Ammon's horn (tissue), 1 donor: ENCODE data around the gene BFAR.
"Not testable (repeated sequence)": the region's sequence is repeated elsewhere in the genome, so short reads cannot be mapped to it uniquely, and the experiment has no call there.

ENCODE experiments used
- DNase-seq: peaks from one replicate; pipeline ENCODE4 v3.0.0-alpha.2; 2016; ENCODE audit warnings: low spot score

Gene BFAR

DNA sequence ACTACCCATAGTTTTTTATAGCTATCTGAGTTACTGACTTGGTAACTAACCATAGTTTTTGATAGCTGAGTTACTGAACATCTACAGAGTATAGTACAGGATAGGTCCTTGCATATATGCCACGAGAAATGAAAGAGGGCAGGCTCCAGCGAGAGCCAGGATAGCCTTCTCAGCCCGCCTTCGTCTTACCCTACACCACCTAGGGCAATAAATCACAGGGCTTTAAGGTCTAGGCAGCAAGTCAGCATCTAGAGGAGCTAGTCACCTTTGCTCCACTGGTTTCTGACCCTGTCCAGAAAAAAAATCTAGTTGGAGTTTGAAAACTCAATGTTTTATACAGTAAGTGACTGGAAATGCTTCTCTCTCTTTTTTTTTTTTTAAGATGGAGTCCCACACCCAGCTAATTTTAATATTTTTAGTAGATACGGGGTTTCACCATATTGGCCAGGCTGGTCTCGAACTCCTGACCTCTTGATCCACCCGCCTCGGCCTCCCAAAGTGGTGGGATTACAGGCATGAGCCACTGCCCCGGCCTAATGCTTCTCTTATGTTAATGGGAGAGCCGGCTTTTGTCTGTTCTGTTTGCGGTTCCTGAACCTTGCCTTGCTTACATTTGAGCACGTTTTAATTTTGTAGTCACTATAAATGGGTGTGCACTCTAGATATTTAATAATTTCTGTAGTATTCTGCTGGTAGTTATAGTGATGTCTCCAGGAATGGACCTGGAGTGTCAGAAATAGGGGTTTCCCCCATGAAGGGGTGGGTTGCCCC is 2.8 kb downstream of the BFAR start:
- no peak for DNase-seq

DNA sequence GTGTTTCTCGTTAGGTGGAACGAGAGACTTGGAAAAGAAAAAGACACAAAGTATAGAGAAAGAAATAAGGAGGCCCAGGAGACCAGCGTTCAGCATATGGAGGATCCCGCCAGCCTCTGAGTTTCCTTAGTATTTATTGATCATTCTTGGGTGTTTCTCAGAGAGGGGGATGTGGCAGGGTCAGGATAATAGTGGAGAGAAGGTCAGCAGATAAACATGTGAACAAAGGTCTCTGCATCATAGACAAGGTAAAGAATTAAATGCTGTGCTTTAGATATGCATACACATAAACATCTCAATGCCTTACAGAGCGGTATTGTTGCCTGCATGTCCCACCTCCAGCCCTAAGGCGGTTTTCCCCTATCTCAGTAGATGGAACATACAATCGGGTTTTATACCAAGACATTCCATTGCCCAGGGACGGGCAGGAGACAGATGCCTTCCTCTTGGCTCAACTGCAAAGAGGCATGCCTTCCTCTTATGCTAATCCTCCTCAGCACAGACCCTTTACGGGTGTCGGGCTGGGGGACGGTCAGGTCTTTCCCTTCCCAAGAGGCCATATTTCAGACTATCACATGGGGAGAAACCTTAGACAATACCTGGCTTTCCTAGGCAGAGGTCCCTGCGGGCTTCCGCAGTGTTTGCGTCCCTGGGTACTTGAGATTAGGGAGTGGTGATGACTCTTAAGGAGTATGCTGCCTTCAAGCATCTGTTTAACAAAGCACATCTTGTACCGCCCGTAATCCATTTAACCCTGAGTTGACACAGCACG is 3.6 kb downstream of the BFAR start:
- not testable (repeated sequence) for DNase-seq

DNA sequence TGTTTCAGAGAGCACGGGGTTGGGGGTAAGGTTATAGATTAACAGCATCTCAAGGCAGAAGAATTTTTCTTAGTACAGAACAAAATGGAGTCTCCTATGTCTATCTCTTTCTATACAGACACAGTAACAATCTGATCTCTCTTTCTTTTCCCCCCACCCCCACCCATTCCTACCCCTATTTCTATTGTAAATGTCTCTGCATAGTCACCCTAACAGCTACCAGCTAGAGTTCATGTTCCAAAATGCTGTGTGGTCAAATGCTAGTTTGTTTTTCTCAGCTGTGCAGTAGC is 4.1 kb downstream of the BFAR start:
- not testable (repeated sequence) for DNase-seq

DNA sequence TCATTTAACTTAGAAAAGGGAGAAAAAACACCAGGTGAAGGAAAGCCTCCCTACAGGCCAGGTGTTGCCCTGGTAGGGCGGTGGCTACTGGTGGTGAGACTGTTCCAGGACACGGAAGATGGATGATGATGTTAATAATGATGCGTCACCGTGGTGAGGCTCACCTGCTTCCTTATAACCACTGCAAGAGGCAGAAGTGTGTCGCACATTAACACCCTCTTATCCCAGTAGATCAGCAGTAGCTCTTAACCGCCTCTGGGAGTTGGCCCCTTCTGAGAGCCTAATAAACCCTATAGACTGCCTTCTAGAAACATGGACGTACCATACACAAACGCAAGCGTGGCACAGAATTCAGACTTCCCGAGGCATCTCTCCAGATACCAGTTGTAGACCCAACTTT is 7.8 kb downstream of the BFAR start:
- no peak for DNase-seq

DNA sequence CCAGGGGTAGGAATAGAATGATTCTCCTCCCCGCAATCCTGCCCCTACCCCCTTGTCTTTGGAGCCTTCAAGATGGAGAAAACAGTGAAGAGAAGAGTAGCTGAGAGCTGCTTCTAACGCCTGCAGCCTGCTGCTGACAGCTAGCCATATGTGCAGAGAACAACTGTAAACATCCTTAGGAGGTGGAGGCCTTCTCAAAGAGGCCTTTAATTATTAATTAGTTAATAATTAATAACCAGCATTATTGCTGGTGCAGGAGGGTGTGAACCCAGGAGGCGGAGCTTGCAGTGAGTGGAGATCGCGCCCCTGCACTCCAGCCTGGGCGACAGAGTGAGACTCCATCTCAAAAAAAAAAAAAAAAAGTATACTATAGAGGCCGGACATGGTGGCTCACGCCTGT is 8.5 kb downstream of the BFAR start:
- DNase-seq = no peak

DNA sequence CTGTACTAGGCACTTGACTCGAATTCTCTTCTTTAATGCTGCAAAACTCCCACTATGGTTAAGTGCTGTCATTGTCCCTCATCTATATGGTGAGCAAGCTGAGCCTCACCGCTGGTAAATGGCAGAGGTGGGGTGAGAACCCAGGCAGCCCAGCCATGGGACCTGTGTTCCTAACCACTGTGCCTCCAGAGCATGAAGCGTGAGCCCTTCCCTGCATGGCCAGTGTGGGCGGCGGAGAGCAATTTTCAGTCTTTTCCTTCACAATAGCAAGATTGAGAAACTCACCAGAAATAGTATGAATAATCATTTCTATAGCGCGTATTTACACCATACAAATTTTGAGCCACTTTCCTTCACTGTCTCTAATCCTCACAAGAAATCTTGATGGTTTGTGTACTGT is 9.2 kb downstream of the BFAR start:
- DNase-seq = no peak

DNA sequence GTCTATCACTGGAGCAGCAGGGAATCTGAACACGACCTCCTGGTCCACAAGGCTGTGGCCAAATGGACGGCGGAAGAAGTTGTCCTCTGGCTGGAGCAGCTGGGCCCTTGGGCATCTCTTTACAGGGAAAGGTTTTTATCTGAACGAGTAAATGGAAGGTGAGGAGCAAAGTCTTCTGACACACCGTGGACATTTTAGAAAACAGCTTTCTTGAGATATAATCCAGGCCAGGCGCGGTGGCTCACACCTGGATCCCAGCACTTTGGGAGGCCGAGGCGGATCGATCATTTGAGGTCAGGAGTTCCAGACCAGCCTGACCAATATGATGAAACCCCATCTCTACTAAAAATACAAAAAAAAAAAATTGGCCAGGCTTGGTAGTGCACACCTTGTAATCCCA is 17.1 kb downstream of the BFAR start:
- no peak for DNase-seq

DNA sequence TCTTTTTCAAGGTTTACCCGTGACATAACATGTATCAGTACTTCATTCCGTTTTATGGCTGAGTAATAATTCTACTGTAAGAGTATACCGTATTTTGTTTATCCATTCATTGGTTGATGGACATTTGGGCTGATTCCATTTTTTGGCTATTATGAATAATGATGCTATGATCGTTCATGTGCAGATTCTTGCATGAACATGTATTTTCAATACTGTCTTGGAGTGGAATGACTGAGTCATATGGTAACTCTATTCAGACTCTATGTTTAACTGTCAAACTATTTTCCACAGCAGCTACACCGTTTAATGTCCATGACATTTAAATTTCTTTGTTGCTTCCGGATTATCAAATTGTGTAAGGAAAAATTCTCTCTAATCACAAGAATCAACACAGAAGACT is 17.9 kb downstream of the BFAR start:
- no peak for DNase-seq

DNA sequence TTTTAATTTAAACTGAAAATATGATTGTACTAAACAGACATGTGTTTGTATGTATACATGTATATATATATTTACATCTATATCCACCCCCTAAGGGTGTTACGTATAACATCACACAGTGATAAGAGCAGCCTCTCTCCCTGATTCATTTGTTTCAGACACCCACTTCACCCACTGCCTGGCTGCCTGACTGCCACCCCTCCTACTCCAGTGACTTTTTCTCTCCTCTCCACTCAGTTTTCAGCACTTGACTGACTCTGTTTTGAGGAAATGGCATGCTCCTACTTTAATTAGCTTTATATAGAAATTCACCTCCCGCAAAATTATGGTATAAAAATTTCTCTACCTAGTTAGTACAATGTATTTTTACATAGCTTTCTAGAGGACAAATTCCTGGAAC is 20.0 kb downstream of the BFAR start:
- no peak for DNase-seq

DNA sequence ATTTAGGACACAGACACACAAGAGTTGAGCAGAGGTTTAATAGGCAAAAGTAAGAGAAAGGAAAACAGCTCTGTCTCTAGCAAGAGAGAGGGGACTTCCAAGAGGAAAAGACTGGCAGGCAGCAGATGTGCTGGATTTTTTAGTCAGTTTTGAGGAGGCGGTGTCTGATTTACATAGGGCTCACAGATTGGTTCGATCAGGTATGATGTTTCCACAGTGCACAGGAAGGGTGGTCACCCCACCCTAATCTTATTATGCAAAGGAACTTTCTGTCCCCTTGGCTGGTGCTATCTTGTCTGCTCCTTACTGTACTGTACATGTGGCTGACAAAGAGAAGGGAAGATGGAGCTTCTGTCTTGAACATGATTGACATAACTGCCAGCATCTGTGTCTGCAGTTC is 25.3 kb downstream of the BFAR start:
- DNase-seq = peak; percentile 16

DNA sequence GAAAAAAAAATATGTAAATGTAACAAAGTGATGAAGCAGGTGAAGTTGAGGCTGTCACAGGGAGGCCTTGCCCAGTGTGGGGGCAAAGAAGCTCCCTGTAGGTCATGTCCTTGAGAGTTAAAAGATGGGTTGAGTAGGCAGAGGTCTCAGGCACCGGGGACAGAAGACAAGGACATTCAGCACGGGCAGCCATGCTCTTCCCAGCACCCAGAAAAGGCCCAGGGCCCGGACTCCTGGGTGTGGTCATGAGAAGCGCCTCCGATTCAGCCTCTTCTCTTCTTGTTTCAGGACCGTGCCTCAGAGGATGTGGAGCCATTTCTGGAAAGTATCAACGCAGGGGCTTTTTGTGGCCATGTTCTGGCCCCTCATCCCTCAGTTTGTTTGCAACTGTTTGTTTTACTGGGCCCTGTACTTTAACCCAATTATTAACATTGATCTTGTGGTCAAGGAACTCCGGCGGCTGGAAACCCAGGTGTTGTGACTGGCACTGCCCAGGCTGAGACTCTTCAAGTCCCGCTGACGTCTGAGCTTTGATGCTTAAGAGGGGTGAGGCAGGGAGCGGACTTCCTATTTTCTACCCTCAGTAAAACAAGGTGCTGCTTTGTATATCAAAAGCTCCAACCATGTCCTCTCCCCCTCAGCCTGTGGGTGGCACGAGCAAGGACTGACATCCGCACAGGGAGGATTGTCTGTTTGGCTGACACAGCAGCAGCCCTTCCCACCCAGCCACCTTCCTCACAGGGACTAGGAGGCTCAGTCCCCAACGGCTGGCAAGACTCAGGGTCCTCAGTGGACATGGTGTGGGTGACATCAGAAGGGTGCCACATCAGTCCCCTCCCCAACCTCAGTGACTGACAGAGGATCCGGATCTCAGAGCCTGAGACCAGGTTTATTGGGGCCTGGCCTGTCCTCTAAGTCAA is 34.9 kb downstream of the BFAR start:
- DNase-seq = no peak

DNA sequence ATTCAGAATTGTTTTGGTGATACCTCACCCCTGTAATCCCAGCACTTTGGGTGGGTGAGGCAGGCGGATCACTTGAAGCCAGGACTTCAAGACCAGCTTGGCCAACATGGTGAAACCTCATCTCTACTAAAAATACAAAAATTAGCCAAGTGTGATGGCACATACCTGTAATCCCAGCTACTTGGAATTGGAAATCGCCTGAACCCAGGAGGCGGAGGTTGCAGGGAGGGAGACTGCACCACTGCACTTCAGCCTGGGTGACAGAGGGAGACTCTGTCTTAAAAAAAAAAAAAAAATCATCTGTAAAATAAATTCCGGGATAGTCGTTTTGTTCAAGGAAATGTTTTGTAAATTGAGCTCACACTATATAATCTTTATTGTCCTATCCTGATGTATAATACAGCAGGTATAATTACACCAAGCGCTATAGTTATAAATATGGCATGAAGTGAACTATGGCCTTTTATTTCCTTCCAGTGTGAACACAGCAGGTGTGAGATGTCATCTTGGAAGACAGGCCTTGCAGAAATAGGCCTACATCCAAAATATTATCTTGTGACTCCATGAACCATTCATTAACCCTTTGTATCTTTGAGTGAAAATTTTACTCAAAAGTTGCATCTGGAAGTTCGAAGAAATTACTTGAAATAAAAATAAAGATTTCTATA is 35.9 kb downstream of the BFAR start:
- no peak for DNase-seq

DNA sequence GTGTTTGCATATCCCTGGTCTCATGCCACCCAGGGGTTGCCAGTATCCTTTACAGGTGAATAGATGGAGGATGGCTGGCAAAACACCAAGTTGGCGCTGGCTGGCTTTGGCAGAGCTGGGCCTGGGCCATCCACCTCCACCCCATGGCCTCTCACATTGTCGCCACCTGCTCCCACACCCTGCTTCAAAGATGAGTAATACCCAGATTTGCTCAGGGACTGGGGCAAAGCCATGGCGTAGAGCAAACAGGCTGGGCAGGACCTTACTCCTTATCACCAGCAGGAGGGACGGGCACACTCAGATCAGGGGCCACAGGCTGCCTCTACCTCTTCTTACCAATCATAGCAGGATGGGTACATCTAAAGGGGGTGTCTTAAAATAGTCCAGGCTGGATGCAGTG is 37.0 kb downstream of the BFAR start:
- DNase-seq = no peak

DNA sequence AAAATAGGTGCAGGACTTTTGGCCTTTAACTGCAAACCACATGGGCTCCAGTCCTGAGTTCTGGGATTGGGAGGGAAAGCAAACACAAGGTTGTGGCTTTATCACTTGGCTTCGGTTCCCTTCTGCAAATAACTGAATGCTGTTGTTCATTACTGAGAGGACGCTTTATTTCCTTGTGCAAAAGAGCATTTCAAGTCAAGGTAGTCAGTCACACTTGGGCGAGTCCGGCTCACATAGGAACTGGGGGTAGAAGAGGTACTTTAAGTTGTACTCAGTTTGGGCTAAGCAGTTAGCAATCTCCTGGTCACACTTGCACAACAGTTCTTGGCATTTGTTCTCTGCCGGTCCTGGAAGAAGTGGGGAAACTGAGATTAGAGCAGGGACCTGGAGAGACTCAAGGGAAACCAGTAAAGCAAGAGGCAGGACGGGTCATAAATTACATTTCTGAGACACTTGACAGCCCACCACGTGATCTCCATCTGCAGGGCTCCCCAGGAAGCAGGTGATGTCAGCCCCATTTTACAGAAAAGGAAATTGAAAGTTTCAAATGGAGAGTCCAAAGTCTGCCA is 39.7 kb downstream of the BFAR start:
- DNase-seq = no peak

DNA sequence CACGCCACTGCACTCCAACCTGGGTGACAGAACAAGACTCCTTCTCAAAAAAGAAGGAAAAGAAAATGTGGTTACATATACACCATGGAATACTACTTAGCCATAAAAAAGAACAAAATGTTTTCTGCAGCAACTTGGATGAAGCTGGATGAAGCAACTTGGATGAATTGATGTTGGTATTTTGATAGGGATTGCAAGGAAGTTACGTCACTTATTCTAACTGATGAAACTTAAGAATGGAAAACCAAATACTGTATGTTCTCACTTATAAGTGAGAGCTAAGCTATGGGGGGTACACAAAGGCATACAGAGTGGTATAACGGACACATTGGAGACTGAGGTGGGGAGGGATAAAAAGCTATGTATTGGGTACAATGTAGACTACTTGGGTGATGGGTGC is 43.9 kb downstream of the BFAR start:
- DNase-seq = no peak

DNA sequence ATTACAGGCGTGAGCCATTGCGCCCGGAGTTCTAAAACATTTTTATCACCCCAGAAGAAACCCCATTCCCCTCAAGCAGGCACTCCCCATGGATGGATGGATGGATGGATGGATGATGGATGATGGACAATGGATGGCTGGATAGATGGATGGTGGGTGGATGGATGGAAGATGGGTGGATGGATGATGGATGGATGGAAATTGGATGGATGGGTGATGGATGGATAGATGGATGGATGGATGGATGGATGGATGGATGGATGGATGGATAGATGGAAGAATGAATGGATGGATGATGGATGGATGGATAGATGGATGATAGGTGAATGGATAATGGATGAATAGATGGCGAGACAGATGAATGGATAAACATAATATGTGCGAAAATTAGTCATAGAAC is 44.9 kb downstream of the BFAR start:
- DNase-seq = no peak

DNA sequence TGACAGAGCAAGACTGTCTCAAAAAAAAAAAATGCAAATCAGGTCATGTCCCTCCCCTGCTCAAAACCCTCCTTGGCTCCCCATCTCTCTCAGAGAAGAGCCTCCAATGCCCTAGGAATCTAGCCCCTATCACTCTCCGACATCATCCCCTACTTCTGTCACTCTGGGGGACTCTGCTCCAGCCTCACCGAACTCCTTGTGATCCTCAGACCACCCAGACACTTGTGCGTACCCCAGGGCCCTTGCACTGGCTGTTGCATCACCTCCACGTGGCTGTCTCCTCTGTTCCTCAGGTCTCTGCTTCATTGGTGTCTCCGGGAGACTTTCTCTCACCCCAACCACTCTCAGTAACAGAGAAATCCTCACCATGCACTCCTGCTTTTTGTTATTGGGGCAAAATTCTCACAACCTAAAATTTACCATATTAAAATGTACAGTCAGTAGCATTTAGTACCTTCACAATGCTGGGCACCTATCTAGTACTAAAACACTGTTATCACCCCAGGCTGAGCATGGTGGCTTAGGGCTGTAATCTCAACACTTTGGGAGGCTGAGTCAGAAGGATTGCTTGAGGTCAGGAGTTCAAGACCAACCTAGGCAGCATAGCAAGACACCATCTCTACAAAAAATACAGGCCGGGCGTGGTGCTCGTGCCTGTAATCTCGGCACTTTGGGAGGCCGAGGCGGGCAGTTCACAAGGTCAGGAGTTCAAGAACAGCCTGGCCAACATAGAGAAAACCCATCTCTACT is 46.2 kb downstream of the BFAR start:
- no peak for DNase-seq

DNA sequence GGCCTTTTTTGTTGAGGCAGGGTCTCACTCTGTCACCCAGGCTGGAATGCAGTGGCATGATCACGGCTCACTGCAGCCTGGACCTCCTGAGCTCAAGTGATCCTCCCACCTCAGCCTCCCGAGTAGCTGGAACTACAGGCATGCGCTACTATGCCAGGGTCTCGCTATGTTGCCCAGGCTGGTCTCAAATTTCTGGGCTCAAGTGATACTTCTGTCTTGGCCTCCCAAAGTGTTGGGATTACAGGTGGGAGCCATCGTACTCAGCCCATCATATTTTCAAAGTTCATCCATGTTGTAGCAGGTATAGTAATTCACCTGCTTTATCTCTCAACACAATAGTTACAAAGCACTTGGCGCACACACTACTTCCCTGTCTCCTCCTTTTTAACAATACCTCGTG is 47.6 kb downstream of the BFAR start:
- DNase-seq = not testable (repeated sequence)

DNA sequence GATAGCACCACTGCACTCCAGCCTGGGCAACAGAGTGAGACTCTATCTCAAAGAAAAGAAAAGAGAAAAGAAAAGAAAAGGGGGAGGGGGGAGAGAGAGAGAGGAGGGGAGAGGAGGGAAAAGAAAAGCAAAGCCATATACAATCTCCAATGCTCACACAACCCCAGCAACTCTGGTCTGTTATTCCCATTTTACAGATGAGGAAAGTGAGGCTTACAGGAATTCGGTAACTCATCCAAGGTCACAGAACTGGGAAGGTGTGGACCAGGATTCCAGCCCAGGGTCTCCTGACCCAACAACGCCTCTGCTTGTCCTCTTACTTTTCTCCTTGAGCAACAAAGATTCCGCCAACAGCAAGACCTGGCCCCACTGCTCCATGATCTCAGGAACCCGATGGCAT is 48.4 kb downstream of the BFAR start:
- no peak for DNase-seq

DNA sequence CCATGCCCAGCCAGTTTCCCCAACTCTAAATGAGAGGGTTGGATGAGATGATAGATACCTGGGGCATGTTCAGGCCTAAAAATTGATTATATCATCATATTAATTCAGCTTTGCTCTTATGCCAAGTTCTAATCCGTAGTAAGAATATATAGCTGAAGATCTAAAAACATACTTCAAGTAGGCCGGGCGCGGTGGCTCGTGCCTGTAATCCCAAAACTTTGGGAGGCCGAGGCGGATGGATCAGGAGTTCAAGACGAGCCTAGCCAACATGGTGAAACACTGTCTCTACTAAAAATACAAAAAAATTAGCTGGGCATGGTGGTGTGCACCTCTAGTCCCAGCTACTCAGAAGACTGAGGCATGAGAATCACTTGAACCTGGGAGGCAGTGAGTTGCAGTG is 49.4 kb downstream of the BFAR start:
- no peak for DNase-seq
